ENCODE data around the gene NFX1.

NFX1 gene

DNA sequence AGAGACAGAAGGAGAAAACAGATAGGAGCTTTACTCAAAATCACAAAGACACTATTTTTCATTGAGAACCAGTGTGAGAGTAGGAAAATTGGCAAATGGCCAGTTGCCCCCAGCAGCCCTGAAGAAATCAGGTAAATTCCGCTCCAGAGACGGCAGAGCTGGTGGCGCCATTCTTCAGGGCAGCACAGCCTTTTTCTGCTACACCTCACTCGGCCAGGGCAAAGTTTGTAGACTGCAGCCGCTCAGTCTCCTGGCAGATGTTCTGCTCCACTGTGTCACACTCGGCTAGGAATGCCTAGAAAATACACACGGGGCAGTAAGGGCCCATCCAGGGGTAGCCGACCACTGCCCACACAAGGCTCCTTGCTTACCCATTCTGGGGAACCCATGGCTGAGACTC lies 35.3 kb upstream of the NFX1 start:
- TF ChIP-seq TAF1 (IDR thresholded peaks at IDR 0.05; ENCODE audit: borderline replicate concordance, low read depth, low read length) (no peak), POLR2A (IDR thresholded peaks at IDR 0.05; ENCODE audit: low read depth, low read length) (no peak), POLR2AphosphoS5 (IDR thresholded peaks at IDR 0.05; ENCODE audit: low read depth, low read length) (no peak)
- FAIRE-seq (no peak), DNase-seq (ENCODE audit: insufficient read length) (no peak)

DNA sequence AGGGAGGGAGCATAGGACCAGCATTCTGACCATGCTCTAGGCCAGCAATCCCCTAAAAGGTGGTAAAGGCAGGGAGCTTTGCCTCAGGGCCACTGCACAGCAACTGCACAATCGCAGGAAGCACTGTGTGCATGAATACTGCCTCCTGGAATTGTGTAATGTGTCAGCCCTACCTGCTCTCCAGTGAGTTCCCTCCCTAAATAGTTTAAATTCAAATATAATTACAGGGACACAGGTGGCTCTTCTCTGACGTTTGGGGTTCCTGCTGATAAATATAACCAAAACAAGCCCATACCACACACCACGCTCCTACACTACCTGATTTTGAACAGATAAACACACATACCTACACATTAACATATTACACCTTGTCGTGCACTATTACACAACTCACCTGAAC lies 34.8 kb upstream of the NFX1 start:
- DNase-seq (ENCODE audit: insufficient read length), result no peak
- FAIRE-seq, result no peak

DNA sequence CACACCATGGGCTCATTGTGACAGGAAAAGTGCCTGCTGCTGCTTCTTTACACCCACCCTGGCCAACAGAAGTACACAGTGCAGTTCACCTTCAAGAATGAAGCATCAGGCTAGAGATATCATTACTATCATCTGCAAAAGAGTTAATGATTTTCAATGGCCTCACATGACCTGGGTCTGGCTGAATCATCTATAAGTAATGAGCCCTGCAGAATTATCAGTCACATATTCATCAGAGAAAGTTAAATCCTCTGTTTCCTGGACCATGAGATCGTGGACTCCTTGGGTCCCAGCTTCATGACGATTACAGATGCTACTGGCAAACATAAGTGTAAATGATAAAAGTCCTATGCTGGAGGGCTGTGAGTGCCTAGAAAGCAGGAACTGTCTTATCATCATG lies 34.1 kb upstream of the NFX1 start:
- DNase-seq (ENCODE audit: insufficient read length) (no peak), FAIRE-seq (no peak)
- TF ChIP-seq POLR2A (IDR thresholded peaks at IDR 0.05; ENCODE audit: low read depth, low read length) (no peak), TAF1 (IDR thresholded peaks at IDR 0.05; ENCODE audit: borderline replicate concordance, low read depth, low read length) (no peak), POLR2AphosphoS5 (IDR thresholded peaks at IDR 0.05; ENCODE audit: low read depth, low read length) (no peak)

More for the DNA sequence above, 34.8 kb upstream of the NFX1 start:
- TF ChIP-seq POLR2AphosphoS5 (IDR thresholded peaks at IDR 0.05; ENCODE audit: low read depth, low read length), result no peak
- no peak for TF ChIP-seq POLR2A (IDR thresholded peaks at IDR 0.05; ENCODE audit: low read depth, low read length)
- TF ChIP-seq TAF1 (IDR thresholded peaks at IDR 0.05; ENCODE audit: borderline replicate concordance, low read depth, low read length), result no peak

DNA sequence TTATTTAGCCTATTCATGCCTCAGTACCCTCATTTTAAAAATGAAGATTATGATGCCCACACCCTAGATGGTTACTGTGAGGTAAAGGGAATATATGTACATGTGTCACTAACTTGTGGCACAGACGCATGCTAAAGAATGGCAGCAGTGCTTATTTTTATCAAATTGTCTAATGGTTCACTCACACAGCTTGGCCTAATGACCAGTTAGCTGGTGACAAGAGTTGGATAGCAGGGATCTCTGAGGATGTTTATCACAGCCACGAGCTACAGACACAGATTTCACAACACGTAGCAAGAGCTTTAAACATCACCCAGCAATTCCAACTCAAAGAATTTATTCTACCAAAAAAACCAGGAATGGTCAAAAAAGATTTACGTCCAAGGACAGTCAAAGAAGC lies 33.0 kb upstream of the NFX1 start:
- TF ChIP-seq POLR2AphosphoS5 (IDR thresholded peaks at IDR 0.05; ENCODE audit: low read depth, low read length) (no peak), POLR2A (IDR thresholded peaks at IDR 0.05; ENCODE audit: low read depth, low read length) (no peak), TAF1 (IDR thresholded peaks at IDR 0.05; ENCODE audit: borderline replicate concordance, low read depth, low read length) (no peak)
- FAIRE-seq, result no peak
- DNase-seq (ENCODE audit: insufficient read length), result no peak

DNA sequence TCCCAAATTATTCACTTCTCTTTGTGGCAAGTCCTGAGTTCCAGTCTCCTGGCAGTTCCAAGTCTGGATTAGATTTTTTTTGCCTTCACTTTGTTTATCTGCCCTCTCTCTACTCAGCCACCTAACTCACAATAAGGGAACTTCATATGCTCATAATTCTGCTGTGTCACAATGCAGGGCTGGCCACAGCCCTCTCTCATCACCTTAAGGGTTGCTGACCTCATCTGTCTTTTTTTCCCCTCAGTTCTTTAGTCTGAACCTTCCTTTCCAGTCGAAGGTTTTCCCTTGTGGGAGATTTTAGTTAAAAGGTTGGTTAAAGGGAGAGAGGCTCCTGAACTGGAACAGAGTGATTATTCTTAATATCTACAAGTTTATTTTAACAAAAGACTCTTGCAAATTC lies 29.9 kb upstream of the NFX1 start:
- TF ChIP-seq TAF1 (IDR thresholded peaks at IDR 0.05; ENCODE audit: borderline replicate concordance, low read depth, low read length) (no peak), POLR2AphosphoS5 (IDR thresholded peaks at IDR 0.05; ENCODE audit: low read depth, low read length) (no peak), POLR2A (IDR thresholded peaks at IDR 0.05; ENCODE audit: low read depth, low read length) (no peak)
- DNase-seq (ENCODE audit: insufficient read length) (no peak), FAIRE-seq (no peak)

DNA sequence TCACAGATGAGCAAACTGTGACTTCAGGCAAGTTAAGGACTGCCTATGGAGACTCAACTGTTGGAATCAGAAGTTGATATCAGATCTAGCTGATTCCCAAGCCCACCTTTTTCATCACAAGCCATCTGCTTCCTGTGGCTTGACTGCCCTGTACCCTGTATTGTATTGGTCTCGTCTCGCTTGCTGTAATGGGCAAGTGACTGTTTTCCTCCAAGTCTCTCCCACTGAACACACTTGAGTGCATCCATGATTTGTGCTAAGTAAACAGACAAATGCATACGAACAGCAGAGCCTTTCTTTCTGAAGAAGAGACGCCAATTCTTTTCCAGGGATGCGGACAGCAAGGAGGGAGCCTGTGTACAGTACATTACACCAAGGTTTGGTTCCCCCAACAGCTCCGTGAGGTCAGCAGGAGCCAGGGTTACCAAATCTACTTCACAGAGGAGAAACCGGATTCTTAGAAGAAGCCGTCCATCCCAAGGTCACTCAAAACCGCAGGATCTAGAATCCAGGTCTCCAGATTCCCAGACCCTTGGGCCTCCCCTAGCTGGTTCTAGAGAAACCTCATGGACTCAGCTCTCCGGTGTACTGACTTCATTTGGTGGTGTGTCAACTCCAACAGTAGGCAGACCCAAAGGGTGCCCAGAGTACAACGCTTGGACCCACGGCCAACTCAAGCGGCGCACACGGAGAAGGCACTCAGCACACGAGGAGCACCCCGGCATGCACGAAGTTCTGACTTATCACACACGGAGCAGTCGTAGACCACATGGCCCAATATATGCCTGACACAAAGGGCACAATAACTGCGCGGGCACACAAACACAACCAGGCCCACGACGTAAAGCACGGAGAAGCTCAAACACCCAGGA lies 26.9 kb upstream of the NFX1 start:
- FAIRE-seq, result peak; percentile 17
- DNase-seq (ENCODE audit: insufficient read length), result no peak
- TF ChIP-seq POLR2AphosphoS5 (IDR thresholded peaks at IDR 0.05; ENCODE audit: low read depth, low read length), result no peak
- TF ChIP-seq POLR2A (IDR thresholded peaks at IDR 0.05; ENCODE audit: low read depth, low read length), result no peak
- TF ChIP-seq TAF1 (IDR thresholded peaks at IDR 0.05; ENCODE audit: borderline replicate concordance, low read depth, low read length), result no peak

DNA sequence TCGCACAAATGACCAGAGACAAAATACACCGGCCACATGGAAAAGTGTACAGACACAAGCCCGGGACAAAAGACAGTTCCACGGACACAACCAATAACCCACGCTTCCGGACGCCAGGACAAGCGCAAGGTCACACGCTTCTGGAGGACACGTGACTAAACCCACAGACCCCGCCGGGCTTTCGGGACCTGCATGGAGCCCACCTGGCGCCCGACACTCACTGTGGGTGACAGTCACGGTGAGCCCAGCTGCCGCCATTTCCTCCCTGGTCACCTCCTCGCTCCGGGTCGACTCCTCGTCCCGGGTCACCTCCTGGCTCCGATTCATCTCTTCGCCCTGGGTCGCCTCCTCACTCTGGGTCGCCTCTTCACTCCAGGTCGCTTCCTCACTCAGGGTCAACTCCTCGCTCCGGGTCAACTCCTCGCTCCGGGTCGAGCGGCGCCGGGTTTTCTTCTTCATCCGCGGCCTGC lies 26.3 kb upstream of the NFX1 start:
- FAIRE-seq (peak; percentile 72), DNase-seq (ENCODE audit: insufficient read length) (peak; percentile 39)
- TF ChIP-seq POLR2A (IDR thresholded peaks at IDR 0.05; ENCODE audit: low read depth, low read length) (no peak; the same call in 1 of the 2 replicates), POLR2AphosphoS5 (IDR thresholded peaks at IDR 0.05; ENCODE audit: low read depth, low read length) (peak; percentile 72), TAF1 (IDR thresholded peaks at IDR 0.05; ENCODE audit: borderline replicate concordance, low read depth, low read length) (peak; percentile 66; the same call in 1 of the 2 replicates)

DNA sequence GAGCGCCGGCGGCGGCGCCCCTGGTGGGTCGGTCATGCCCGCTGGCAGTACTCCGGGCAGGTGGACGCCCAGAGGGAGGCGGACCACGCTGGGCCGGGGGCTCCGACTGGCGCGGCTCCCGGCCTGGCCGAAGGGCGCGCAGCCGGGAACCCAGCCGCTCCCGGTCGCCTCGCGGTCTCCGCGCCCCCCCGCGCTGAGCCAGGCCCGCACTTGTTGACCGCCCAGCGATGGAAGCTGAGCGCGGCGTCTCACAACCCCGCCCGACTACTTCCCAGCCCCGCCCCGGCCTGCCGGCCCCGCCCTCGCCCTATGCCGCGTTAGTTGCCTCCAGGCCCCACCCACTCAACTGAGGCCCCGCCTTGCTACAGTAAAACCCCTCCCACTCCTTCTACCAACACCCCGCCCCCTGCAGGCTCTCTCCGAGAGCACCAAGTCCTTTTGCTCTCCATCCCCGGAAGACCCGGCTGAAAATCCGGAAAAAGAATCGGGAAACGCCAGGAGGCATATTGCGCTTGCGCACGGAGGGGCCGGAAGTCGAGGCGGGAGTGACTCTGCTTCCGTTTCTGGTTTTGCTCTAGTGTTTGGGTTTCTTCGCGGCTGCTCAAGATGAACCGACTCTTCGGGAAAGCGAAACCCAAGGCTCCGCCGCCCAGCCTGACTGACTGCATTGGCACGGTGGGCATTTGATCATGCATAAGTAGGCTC lies 25.7 kb upstream of the NFX1 start, which contains the start of the genes BAG1 and CHMP5:
Gene BAG1 (minus strand): TSS at position 236 of the 705 bp plus-strand sequence.
Gene CHMP5 (plus strand): TSS at position 577 of the 705 bp plus-strand sequence. CDS start 30 bp downstream, at position 607.
- DNase-seq (ENCODE audit: insufficient read length), result peak; percentile 92
- TF ChIP-seq POLR2AphosphoS5 (IDR thresholded peaks at IDR 0.05; ENCODE audit: low read depth, low read length), result peak; percentile 54; the same call in 1 of the 2 replicates
- TF ChIP-seq POLR2A (IDR thresholded peaks at IDR 0.05; ENCODE audit: low read depth, low read length), result peak; percentile 67
- TF ChIP-seq TAF1 (IDR thresholded peaks at IDR 0.05; ENCODE audit: borderline replicate concordance, low read depth, low read length), result peak; percentile 78
- peak; percentile 98 for FAIRE-seq

DNA sequence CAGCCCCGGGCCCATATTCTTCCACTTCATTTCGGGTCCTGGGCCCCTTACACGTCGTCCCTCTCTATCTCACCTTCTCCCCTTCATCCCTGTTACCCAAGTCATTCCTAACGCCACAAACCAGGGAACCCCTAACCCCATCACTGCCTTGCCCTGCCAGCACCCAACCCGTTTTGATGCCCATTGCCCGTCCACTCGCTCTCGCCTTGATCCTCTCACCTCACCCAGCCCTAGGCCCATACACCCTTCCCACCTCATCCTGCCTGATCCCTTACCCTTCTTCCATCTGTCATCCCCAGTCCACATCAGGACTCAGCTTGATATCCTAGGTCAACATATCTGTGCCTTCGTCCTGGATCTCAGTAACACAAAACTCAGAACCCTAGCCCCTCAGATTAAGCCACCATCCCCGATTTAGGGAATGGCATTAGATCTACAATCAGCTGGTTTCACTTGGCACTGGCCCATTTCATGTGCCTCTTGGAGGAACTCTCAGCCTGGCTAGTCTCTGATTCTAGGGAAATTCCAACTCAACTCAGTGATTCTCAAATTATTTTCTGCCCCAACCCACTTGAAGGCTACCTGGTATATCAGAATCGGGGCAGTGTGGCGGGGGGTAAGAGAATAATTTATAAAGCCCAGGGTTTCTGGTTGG lies 25.0 kb upstream of the NFX1 start:
- FAIRE-seq (peak; percentile 5), DNase-seq (ENCODE audit: insufficient read length) (no peak)
- TF ChIP-seq POLR2AphosphoS5 (IDR thresholded peaks at IDR 0.05; ENCODE audit: low read depth, low read length) (peak; percentile 74), POLR2A (IDR thresholded peaks at IDR 0.05; ENCODE audit: low read depth, low read length) (peak; percentile 43; the same call in 1 of the 2 replicates), TAF1 (IDR thresholded peaks at IDR 0.05; ENCODE audit: borderline replicate concordance, low read depth, low read length) (no peak)

DNA sequence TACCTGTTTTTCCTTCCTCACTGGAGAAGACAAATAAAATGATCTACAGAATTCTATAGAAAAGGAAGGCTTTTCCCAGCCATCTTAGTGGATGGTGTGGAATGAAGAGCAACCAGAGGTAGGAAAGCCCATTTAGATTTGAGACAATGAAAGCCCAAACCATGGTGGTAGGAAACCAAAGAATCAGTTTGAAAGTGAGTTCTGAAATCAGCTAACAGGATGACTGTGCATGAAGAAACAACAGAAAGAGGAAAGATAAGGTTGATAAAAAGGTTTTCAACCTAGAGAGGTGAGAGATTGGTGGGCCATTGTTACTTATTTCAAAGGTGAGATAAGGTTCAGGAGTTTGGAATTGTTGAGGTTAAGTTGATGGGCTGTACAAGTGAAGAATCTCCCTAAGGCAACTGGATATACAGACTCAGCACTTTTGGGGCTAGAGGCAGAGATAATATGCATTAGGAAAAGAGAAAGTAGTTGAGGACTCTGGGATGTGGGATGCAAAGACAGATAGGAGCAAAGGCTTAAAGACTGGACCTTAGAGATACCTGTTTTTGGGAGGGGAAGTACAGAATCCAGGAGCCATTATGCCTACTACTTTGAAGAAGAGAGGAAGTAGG lies 23.1 kb upstream of the NFX1 start:
- TF ChIP-seq TAF1 (IDR thresholded peaks at IDR 0.05; ENCODE audit: borderline replicate concordance, low read depth, low read length) (no peak), POLR2AphosphoS5 (IDR thresholded peaks at IDR 0.05; ENCODE audit: low read depth, low read length) (no peak), POLR2A (IDR thresholded peaks at IDR 0.05; ENCODE audit: low read depth, low read length) (no peak)
- FAIRE-seq (no peak), DNase-seq (ENCODE audit: insufficient read length) (no peak)
